HG03175 (cell line): ENCODE data around the gene NT5M.
A peak's percentile ranks its signal among the peaks of the same experiment; 100 is the strongest.
"Not testable (repeated sequence)": the region's sequence is repeated elsewhere in the genome, so short reads cannot be mapped to it uniquely, and the experiment has no call there.

Experiments
- ATAC-seq: cut with Tn5 transposase; IDR thresholded peaks from one replicate; pipeline ENCODE4 v1.9.1; 2021; ENCODE audit warnings: mild to moderate bottlenecking, moderate library complexity; ENCODE audit not compliant: unreplicated experiment

The NT5M gene

GRCh38 chr17:17303010-17303846, at the start of gene NT5M:
Gene NT5M, plus strand, starts transcription at chr17:17303373. Its CDS starts 178 bp downstream, at chr17:17303551.
- peak; percentile 61 for ATAC-seq

GRCh38 chr17:17253406-17253805, 49.8 kb upstream of the NT5M start:
- ATAC-seq, result no peak

GRCh38 chr17:17254036-17254435, 49.1 kb upstream of the NT5M start:
- ATAC-seq, result no peak

DNA sequence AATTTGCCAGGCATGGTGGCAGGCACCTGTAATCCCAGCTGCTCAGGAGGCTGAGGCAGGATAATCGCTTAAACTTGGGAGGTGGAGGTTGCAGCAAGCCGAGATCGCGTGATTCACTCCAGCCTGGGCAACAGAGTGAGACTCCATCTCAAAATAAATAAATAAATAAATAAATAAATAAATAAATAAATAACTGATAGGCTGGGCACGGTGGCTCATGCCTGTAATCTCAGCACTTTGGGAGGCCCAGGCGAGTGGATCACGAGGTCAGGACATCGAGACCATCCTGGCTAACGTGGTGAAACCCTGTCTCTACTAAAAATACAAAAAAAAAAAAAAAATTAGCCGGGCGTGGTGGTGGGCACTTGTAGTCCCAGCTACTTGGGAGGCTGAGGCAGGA, 47.5 kb upstream of the NT5M start:
- not testable (repeated sequence) for ATAC-seq

DNA sequence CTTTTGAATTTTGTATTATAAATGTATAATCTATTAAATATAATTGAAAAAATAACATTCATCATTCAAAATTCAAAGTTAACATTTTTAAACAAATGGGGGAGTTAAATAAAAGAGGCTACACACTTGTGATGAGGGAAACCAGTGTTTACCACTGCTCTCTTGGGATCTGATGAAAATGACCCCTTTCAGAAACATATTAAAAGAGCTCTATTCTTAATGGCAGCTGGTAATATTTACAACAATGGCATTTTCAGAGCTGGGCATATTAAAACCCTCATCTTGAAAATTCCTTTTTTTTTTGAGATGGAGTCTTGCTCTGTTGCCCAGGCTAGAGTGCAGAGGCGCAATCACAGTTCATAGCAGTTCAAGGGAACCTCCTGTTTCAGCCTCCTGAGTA, 46.9 kb upstream of the NT5M start:
- no peak for ATAC-seq

DNA sequence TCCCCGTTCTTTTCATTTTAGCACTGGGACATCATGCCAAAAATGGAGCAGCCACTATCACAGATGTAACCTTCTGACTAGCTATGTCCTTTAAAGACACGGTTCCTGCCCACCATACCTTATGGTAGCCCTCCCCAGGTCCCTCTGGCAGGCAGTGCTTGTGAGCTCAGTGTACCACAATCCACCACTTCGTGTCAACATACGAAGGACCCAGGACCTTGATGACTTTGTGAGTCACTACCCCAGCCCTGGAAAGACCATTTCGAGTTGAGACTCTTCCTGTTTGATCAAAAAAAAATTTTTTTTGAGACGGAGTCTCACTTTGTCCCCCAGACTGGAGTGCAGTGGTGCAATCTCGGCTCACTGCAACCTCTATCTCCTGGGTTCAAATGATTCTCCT, 45.2 kb upstream of the NT5M start:
- no peak for ATAC-seq

GRCh38 chr17:17258998-17259397, 44.2 kb upstream of the NT5M start:
- no peak for ATAC-seq

GRCh38 chr17:17264430-17264829, 38.7 kb upstream of the NT5M start:
- no peak for ATAC-seq

GRCh38 chr17:17269926-17270773, 33.0 kb upstream of the NT5M start:
- no peak for ATAC-seq

DNA sequence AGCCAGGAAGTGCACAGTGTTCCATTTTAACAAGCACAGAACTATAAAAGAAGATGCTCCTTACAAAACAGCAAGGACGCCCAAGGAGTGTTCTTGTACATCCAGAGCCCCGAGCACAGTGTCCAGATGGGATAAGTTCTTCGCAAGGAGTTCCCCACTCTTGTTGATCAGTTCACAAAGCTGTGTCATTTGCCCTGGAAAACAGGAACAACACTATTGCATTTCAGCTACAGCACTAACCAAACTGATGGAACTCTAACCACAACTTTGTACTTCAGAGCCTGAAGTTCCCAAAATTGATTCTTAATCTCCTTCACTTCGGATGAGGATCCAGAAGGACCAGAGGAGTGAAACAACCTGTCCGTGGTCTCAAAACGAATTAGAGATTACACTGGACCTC, 27.2 kb upstream of the NT5M start:
- no peak for ATAC-seq

DNA sequence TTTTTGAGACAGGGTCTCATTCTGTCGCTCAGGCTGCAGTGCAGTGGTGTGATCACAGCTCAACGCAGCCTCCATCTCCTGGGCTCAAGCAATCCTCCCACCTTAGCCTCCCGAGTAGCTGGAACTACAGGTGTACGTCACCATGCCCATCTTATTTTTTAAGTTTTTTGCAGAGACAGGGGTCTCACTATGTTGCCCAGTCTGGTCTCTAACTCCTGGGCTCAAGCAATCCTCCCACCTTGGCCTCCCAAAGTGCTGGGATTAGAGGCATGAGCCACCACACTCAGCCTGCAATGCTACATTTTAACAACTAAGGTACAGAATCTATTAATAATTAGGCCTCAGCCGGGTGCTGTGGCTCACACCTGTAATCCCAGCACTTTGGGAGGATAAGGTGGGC, 25.7 kb upstream of the NT5M start:
- not testable (repeated sequence) for ATAC-seq

GRCh38 chr17:17279316-17279715, 23.9 kb upstream of the NT5M start:
- no peak for ATAC-seq

DNA sequence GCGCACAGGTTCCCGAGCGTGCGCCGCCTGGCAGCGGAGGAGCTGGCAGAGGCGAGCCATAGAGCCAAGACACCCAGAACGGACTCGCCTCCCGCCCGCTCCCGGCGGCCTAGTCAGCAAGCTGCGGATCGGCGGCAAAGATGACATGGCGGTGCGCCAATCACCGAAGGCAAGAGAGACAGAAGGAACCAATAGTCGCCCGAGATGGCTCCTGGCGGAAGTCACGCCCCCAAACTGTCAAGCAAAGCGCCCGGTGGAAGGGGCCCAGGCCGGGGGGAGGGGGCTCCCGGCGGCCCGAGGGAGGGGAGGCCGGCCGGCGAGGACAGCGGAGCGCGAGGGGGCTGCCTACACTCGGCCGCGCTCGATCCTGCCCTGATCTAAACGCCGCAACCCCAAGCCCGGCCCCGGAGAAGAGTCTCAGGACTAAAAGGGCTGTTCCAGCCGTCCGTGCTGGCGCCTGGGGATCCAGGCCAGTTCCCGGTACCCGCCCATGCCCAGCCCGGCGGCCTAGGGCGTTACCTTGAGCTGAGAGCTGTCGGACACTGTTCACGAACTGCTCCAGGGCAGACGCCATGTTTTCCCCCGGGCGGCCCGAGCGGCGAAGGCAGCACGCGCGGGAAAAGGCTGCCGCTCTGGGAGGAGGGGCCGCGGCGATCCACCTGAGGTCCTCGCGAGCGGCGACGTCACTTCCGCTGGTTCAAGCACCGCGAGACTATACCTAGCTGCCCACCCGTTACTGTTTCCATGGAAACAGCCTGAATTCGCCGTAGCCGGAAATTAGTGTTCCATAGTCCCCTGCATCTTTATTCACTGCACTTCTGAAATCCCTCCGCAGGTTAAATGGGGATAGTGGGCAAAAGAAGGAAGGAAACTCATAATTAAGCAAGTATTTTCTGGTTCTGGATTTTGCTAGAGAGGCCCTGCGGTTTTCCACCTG, 22.3 kb upstream of the NT5M start, which contains the start of gene COPS3:
COPS3 (minus strand) TSS at position 634 of the 937 bp plus-strand sequence; CDS start at position 574, 60 bp downstream.
- ATAC-seq, result peak; percentile 89

DNA sequence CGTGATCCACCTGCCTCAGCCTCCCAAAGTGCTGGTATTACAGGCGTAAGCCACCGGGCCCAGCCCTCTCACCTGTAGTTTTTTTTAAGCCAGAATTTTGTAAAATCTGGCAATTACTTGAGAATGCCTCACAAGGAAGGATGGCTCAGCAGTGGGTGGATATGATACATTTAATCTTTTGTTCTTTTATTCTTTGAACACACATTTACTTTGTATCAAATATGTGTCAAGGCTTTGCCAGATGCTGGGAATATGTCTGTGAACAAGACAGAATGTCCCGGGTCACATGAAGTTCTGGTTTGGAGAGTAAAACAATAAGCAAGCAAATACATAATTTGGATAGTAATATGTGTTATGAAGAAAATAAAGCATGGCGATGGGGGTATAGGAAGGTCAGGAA, 17.2 kb upstream of the NT5M start:
- no peak for ATAC-seq

GRCh38 chr17:17289086-17289485, 14.1 kb upstream of the NT5M start:
- ATAC-seq, result no peak

DNA sequence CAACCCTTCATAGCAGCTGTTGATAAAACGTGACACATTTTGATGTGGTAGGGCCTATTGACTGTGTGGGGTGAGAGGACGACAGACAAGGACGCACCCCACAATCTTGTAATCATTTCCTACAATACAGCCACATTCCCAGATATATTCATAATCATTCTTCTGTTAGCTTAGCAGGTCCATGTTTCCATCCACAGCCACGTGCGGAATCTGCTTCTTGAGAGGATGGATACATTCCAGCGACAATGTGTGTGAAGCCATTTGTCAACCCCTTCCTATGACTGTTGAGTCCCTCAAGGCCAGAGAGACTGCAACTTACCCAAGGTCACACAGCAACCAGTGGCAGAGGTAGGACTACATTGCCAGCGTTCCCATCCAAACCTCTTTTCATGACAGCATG, 13.5 kb upstream of the NT5M start:
- ATAC-seq, result no peak

GRCh38 chr17:17295141-17295540, 8.0 kb upstream of the NT5M start:
- ATAC-seq, result no peak

- ATAC-seq, result no peak
These were observed 6.0 kb upstream of the NT5M start for GRCh38 chr17:17297217-17297616.

GRCh38 chr17:17298108-17298507, 5.1 kb upstream of the NT5M start:
- no peak for ATAC-seq

DNA sequence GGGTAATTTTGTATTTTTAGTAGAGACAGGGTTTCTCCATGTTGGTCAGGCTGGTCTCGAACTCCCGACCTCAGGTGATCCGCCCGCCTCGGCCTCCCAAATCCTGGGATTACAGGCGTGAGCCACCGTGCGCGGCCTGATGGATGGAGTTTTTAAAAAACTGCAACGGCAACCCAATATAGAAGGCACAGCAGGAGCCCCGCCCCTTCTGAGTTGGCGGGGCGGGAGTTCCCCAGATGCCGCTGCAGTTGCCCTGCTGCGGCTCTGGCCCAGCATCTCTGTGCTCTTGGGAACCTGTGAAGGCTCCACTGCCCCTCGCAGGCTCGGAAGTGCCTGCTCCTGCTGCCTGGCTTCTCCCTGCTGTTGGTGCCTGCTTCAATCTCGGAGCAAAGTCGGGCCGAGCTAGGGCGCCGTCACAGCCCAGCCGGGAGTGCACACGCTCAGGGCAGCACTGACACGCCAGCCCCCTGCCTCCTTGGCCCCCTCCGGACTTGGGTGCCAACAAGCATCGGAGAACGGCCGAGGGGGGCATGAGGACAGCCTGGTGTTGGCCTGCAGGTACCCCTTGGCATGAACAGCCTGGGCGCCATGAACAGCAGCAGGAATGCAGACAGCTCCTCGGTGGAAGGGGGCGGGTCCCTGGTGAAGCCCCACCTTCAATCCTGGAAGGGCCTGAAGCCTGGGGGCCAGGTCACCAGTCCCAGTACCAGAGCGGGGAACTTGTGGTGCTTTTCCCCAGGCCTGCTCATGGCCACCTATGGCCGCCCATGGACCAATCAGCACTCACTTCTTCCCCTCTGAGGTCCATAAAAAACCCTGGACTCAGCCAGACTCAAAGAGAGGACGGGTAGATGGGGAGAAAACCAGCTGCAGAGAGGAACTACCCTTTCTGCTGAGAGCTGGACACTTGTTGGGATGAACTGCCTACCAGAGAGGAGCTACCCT, 2.3 kb upstream of the NT5M start:
- no peak for ATAC-seq
